Osteocyte (in vitro differentiated cells): ENCODE results near the gene TLN1. TPM values are rescaled to one million over a fixed set of nuclear protein-coding genes. Genes with fewer than 3 reads are reported as not detected.

ENCODE experiments used
- DNase-seq: peaks from one replicate; pipeline ENCODE4 v3.0.0; 2021; ENCODE audit warnings: mixed read lengths; ENCODE audit not compliant: unreplicated experiment; ENCODE audit errors: extremely low spot score
- H3K27ac Mint-ChIP-seq: one replicate; pipeline ENCODE4 v1.8.0; 2021; ENCODE audit warnings: mild to moderate bottlenecking, mixed read lengths; ENCODE audit not compliant: unreplicated experiment
- H3K27me3 Mint-ChIP-seq: one replicate; pipeline ENCODE4 v1.8.0; 2021; ENCODE audit warnings: mixed read lengths; ENCODE audit not compliant: unreplicated experiment
- H3K36me3 Mint-ChIP-seq: one replicate; pipeline ENCODE4 v1.8.0; 2021; ENCODE audit warnings: mixed read lengths; ENCODE audit not compliant: unreplicated experiment
- H3K4me1 Mint-ChIP-seq: one replicate; pipeline ENCODE4 v1.8.0; 2021; ENCODE audit warnings: mixed read lengths; ENCODE audit not compliant: unreplicated experiment
- H3K4me3 Mint-ChIP-seq: one replicate; pipeline ENCODE4 v1.8.0; 2021; ENCODE audit warnings: mild to moderate bottlenecking, moderate library complexity, mixed read lengths; ENCODE audit not compliant: unreplicated experiment
- H3K9me3 Mint-ChIP-seq: one replicate; pipeline ENCODE4 v1.8.0; 2021; ENCODE audit warnings: mixed read lengths; ENCODE audit not compliant: unreplicated experiment
- CTCF ChIP-seq: fragments of 200-600 bp; sonication (generic); IDR thresholded peaks from 2 replicates; pipeline ENCODE4 v1.5.0; 2021; ENCODE audit warnings: antibody characterized with exemption, mild to moderate bottlenecking, moderate library complexity
- total RNA-seq: library from RNA; stranded (reverse); gene quantifications from 2 replicates; pipeline ENCODE4 v1.2.1, GENCODE V29; 2021

TLN1 gene
- total RNA-seq, 1 donor from 2014 or later = 439 TPM

- DNase-seq = no peak
- Mint-ChIP-seq H3K4me3 (no peak overlapping the region), H3K9me3 (no peaks in the 10 kb centered on the region), H3K27me3 (no peaks in the 10 kb centered on the region), H3K36me3 (peaks cover 32% of the 10 kb centered on the region), H3K27ac (peak overlapping the region; percentile 54), H3K4me1 (peaks cover 84% of the 10 kb centered on the region)
- no peak for TF ChIP-seq CTCF
These were observed 49.3 kb downstream of the TLN1 start for GRCh38 chr9:35682520-35683315.

GRCh38 chr9:35682051-35682450 lies 49.9 kb downstream of the TLN1 start:
- Mint-ChIP-seq H3K36me3 (peaks cover 32% of the 10 kb centered on the region), H3K27ac (peak overlapping the region; percentile 48), H3K4me3 (no peak overlapping the region), H3K9me3 (no peaks in the 10 kb centered on the region), H3K4me1 (peaks cover 80% of the 10 kb centered on the region), H3K27me3 (no peaks in the 10 kb centered on the region)
- no peak for TF ChIP-seq CTCF
- DNase-seq = no peak

- H3K27me3 Mint-ChIP-seq = no peaks in the 10 kb centered on the region
- H3K4me1 Mint-ChIP-seq = peaks cover 75% of the 10 kb centered on the region
- H3K9me3 Mint-ChIP-seq = no peaks in the 10 kb centered on the region
- H3K36me3 Mint-ChIP-seq = peaks cover 32% of the 10 kb centered on the region
- no peak for TF ChIP-seq CTCF
- no peak for DNase-seq
- peak overlapping the region; percentile 67 for H3K27ac Mint-ChIP-seq
- no peak overlapping the region for H3K4me3 Mint-ChIP-seq
These were observed 50.5 kb downstream of the TLN1 start for GRCh38 chr9:35681341-35682002.

- Mint-ChIP-seq H3K4me1 (peaks cover 69% of the 10 kb centered on the region), H3K4me3 (no peak overlapping the region), H3K36me3 (peaks cover 26% of the 10 kb centered on the region), H3K27ac (peak overlapping the region; percentile 33), H3K27me3 (no peaks in the 10 kb centered on the region), H3K9me3 (no peaks in the 10 kb centered on the region)
- no peak for TF ChIP-seq CTCF
- no peak for DNase-seq
These were observed 51.5 kb downstream of the TLN1 start for GRCh38 chr9:35680331-35681105.
